WERI-Rb-1 (cell line): ENCODE measurements around the gene DGKI.

ENCODE experiments used
- DNase-seq: peaks from one replicate; pipeline ENCODE4 v3.0.0-alpha.2; 2020
- H3K27ac ChIP-seq: fragments of 250-450 bp; sonication (Bioruptor Pico); 2 replicates; pipeline ENCODE4 v1.5.1; 2020; ENCODE audit warnings: mild to moderate bottlenecking, moderate library complexity
- H3K27me3 ChIP-seq: fragments of 250-450 bp; sonication (Bioruptor Pico); 2 replicates; pipeline ENCODE4 v1.5.1; 2021; ENCODE audit warnings: mild to moderate bottlenecking, low read depth, moderate library complexity; ENCODE audit not compliant: insufficient read depth, severe bottlenecking
- H3K36me3 ChIP-seq: fragments of 250-450 bp; sonication (Bioruptor Pico); 2 replicates; pipeline ENCODE4 v1.5.1; 2020; ENCODE audit warnings: mild to moderate bottlenecking, moderate library complexity
- H3K4me3 ChIP-seq: 2 replicates; pipeline ENCODE4 v1.5.1; 2011; ENCODE audit warnings: low read depth, mild to moderate bottlenecking, control low read depth, low read length
- H3K9me3 ChIP-seq: fragments of 250-450 bp; sonication (Bioruptor Pico); 2 replicates; pipeline ENCODE4 v1.5.1; 2021; ENCODE audit warnings: mild to moderate bottlenecking, moderate library complexity; ENCODE audit not compliant: severe bottlenecking
- CTCF ChIP-seq: IDR thresholded peaks from 2 replicates; pipeline ENCODE4 v1.5.1; 2011; ENCODE audit warnings: low read depth, mild to moderate bottlenecking, control low read depth, inconsistent platforms, low read length

The DGKI gene

GRCh38 chr7:137417464-137417863 is 429.3 kb downstream of the DGKI start:
- Histone ChIP-seq H3K4me3 (no peak overlapping the region), H3K36me3 (no peaks in the 10 kb centered on the region), H3K27ac (no peak overlapping the region), H3K9me3 (no peaks in the 10 kb centered on the region), H3K27me3 (no peaks in the 10 kb centered on the region)
- no peak for TF ChIP-seq CTCF
- no peak for DNase-seq

DNA sequence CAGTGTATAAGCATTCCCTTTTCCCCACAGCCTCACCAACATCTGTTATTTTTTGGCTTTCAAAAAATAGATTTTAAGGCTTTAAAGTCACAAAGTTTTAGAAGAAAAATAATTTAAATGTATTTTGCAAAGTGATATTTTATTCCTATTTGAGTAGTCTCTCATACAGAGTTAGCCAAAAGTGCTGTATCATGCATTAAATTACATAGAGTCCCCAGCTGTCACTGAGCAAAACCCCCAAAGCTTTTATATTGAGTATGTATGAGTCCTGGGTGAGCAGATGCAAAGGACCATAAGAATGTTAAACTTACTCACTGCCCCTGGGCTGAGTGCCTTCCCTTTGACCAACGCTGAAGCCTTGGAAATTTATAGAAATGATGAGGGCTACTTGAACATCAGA is 432.9 kb downstream of the DGKI start:
- no peaks in the 10 kb centered on the region for H3K9me3 ChIP-seq
- no peaks in the 10 kb centered on the region for H3K27me3 ChIP-seq
- DNase-seq = no peak
- no peak for TF ChIP-seq CTCF
- no peak overlapping the region for H3K27ac ChIP-seq
- H3K36me3 ChIP-seq = no peaks in the 10 kb centered on the region
- H3K4me3 ChIP-seq = no peak overlapping the region

- no peaks in the 10 kb centered on the region for H3K27me3 ChIP-seq
- no peaks in the 10 kb centered on the region for H3K36me3 ChIP-seq
- no peaks in the 10 kb centered on the region for H3K9me3 ChIP-seq
- DNase-seq = no peak
- H3K4me3 ChIP-seq = no peak overlapping the region
- H3K27ac ChIP-seq = no peak overlapping the region
- TF ChIP-seq CTCF = no peak
Measured at GRCh38 chr7:137411446-137411845, 435.3 kb downstream of the DGKI start.

DNA sequence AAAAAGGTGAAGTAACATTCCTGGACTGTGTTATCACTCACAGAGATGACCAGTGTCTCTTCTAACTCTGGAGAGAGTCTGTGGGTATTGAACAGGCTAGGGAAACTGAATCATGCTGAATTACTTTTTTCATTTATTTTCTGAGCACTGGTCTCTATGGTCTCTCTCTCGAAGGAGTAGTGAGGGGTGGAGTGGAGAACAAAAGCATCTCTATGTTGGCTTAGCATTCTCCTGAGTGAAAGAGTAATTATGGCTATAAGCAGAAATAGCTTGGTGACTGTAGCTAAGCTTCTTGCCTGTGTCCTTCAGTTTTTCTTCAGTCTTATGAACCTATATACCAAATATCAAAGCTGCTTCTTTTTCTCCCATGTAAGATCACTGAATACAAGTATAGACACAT is 438.6 kb downstream of the DGKI start:
- Histone ChIP-seq H3K9me3 (no peaks in the 10 kb centered on the region), H3K4me3 (no peak overlapping the region), H3K36me3 (no peaks in the 10 kb centered on the region), H3K27ac (no peak overlapping the region), H3K27me3 (no peaks in the 10 kb centered on the region)
- DNase-seq = no peak
- no peak for TF ChIP-seq CTCF

DNA sequence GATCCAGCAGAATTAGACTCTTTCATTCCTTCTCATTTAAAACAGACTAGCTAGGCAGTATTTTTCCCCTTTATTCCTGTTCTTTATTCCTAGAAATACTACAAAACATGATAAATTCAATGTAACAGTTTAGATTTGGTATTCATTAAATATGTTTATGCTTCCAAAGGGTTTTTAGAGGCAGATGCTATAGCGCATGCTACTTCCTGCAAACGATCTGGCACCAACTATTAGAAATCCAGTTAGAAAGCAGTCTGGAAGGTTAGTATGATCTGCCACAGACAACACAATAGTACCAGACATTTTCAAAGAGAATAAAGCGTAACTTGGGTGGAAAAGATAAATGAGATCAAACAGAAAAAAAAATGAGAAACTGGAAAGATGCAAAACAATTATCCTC is 439.7 kb downstream of the DGKI start:
- Histone ChIP-seq H3K27ac (no peak overlapping the region), H3K9me3 (no peaks in the 10 kb centered on the region), H3K36me3 (no peaks in the 10 kb centered on the region), H3K27me3 (no peaks in the 10 kb centered on the region), H3K4me3 (no peak overlapping the region)
- TF ChIP-seq CTCF = no peak
- no peak for DNase-seq

DNA sequence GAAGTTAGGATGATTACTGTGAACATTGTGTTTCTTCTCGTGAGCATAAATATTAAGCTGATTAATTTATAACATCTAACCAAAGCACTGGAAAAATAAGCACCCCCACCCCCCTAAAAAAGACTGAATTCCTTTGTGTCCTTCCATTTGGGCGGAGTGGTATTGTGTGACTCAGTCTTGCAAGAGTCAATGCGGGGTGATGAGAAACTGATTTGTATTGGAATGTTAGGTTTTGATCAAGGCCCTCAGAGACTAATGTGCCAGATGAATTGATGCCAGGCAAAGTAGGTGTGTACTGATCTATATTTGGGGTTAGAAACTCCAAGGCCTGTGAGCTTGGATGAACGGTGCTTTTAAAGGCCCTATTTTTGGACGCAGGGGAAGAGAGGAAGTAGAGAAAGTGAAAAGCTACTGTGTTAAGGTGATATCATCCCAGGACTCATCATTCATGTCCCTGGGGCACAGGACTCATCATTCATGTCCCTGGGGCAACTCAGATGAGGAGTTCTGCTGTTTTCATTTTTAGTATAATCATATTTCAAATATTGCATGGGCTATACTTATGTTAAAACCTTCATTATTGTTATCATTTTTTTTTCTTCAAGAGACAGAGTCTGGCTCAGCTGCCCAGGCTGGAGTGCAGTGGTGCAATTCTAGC is 442.0 kb downstream of the DGKI start:
- Histone ChIP-seq H3K36me3 (no peaks in the 10 kb centered on the region), H3K27me3 (no peaks in the 10 kb centered on the region), H3K4me3 (no peak overlapping the region), H3K9me3 (no peaks in the 10 kb centered on the region), H3K27ac (no peak overlapping the region)
- DNase-seq = no peak
- no peak for TF ChIP-seq CTCF
